Measurements from ENCODE around the gene HPF1.
A peak's percentile ranks its signal among the peaks of the same experiment; 100 is the strongest.
"Not testable (repeated sequence)": the region's sequence is repeated elsewhere in the genome, so short reads cannot be mapped to it uniquely, and the experiment has no call there.

HPF1 gene

GRCh38 chr4:169765835-169766234 lies 8.1 kb upstream of the HPF1 start:
- Mint-ChIP-seq H3K4me1 (ENCODE audit: low read depth) (no peaks in the 10 kb centered on the region), H3K9me3 (no peaks in the 10 kb centered on the region), H3K36me3 (ENCODE audit: low read depth) (no peaks in the 10 kb centered on the region), H3K27ac (no peak overlapping the region), H3K4me3 (no peak overlapping the region), H3K27me3 (peaks cover 10% of the 10 kb centered on the region)

GRCh38 chr4:169761846-169762245 lies 4.1 kb upstream of the HPF1 start:
- Mint-ChIP-seq H3K36me3 (ENCODE audit: low read depth) (no peaks in the 10 kb centered on the region), H3K4me3 (no peak overlapping the region), H3K27ac (no peak overlapping the region), H3K27me3 (peaks cover 6% of the 10 kb centered on the region), H3K4me1 (ENCODE audit: low read depth) (peaks cover 4% of the 10 kb centered on the region), H3K9me3 (no peaks in the 10 kb centered on the region)

- peak overlapping the region; percentile 26 for H3K27ac Mint-ChIP-seq
- peaks cover 24% of the 10 kb centered on the region for H3K4me1 Mint-ChIP-seq (ENCODE audit: low read depth)
- H3K36me3 Mint-ChIP-seq (ENCODE audit: low read depth), result no peaks in the 10 kb centered on the region
- peaks cover 6% of the 10 kb centered on the region for H3K27me3 Mint-ChIP-seq
- H3K4me3 Mint-ChIP-seq, result peak overlapping the region; percentile 44
- H3K9me3 Mint-ChIP-seq, result no peaks in the 10 kb centered on the region
These were observed 738 bp upstream of the HPF1 start for GRCh38 chr4:169758401-169758962.

- peaks cover 6% of the 10 kb centered on the region for H3K36me3 Mint-ChIP-seq (ENCODE audit: low read depth)
- H3K27me3 Mint-ChIP-seq, result peaks cover 3% of the 10 kb centered on the region
- peak overlapping the region; percentile 91 for H3K4me3 Mint-ChIP-seq
- H3K4me1 Mint-ChIP-seq (ENCODE audit: low read depth), result peaks cover 24% of the 10 kb centered on the region
- peak overlapping the region; percentile 75 for H3K27ac Mint-ChIP-seq
- no peaks in the 10 kb centered on the region for H3K9me3 Mint-ChIP-seq
These were observed 671 bp downstream of the HPF1 start for GRCh38 chr4:169756971-169757574.

- peaks cover 61% of the 10 kb centered on the region for H3K36me3 Mint-ChIP-seq (ENCODE audit: low read depth)
- no peak overlapping the region for H3K27ac Mint-ChIP-seq
- H3K27me3 Mint-ChIP-seq, result no peaks in the 10 kb centered on the region
- H3K4me1 Mint-ChIP-seq (ENCODE audit: low read depth), result no peaks in the 10 kb centered on the region
- H3K4me3 Mint-ChIP-seq, result no peak overlapping the region
- no peaks in the 10 kb centered on the region for H3K9me3 Mint-ChIP-seq
These were observed 12.5 kb downstream of the HPF1 start for GRCh38 chr4:169745291-169745690.

- H3K9me3 Mint-ChIP-seq, result no peaks in the 10 kb centered on the region
- no peaks in the 10 kb centered on the region for H3K4me1 Mint-ChIP-seq (ENCODE audit: low read depth)
- no peak overlapping the region for H3K27ac Mint-ChIP-seq
- no peak overlapping the region for H3K4me3 Mint-ChIP-seq
- no peaks in the 10 kb centered on the region for H3K27me3 Mint-ChIP-seq
- H3K36me3 Mint-ChIP-seq (ENCODE audit: low read depth), result peaks cover 60% of the 10 kb centered on the region
These were observed 13.1 kb downstream of the HPF1 start for GRCh38 chr4:169744601-169745000.

GRCh38 chr4:169741569-169741968 lies 16.2 kb downstream of the HPF1 start:
- no peak overlapping the region for H3K4me3 Mint-ChIP-seq
- no peak overlapping the region for H3K27ac Mint-ChIP-seq
- no peaks in the 10 kb centered on the region for H3K4me1 Mint-ChIP-seq (ENCODE audit: low read depth)
- H3K9me3 Mint-ChIP-seq, result no peaks in the 10 kb centered on the region
- peaks cover 67% of the 10 kb centered on the region for H3K36me3 Mint-ChIP-seq (ENCODE audit: low read depth)
- no peaks in the 10 kb centered on the region for H3K27me3 Mint-ChIP-seq

- not testable (repeated sequence) for H3K27ac Mint-ChIP-seq; H3K4me1 Mint-ChIP-seq (ENCODE audit: low read depth); H3K9me3 Mint-ChIP-seq; H3K27me3 Mint-ChIP-seq; H3K4me3 Mint-ChIP-seq
- H3K36me3 Mint-ChIP-seq (ENCODE audit: low read depth), result peaks cover 61% of the 10 kb centered on the region
These were observed 19.1 kb downstream of the HPF1 start for GRCh38 chr4:169738604-169739003.

GRCh38 chr4:169730564-169730963 lies 27.2 kb downstream of the HPF1 start:
- Mint-ChIP-seq H3K4me3 (no peak overlapping the region), H3K9me3 (no peaks in the 10 kb centered on the region), H3K27ac (no peak overlapping the region), H3K4me1 (ENCODE audit: low read depth) (no peaks in the 10 kb centered on the region), H3K27me3 (no peaks in the 10 kb centered on the region), H3K36me3 (ENCODE audit: low read depth) (peaks cover 25% of the 10 kb centered on the region)

GRCh38 chr4:169727616-169728015 lies 30.1 kb downstream of the HPF1 start:
- H3K27ac Mint-ChIP-seq, result no peak overlapping the region
- H3K9me3 Mint-ChIP-seq, result no peaks in the 10 kb centered on the region
- peaks cover 18% of the 10 kb centered on the region for H3K36me3 Mint-ChIP-seq (ENCODE audit: low read depth)
- H3K4me1 Mint-ChIP-seq (ENCODE audit: low read depth), result no peaks in the 10 kb centered on the region
- no peaks in the 10 kb centered on the region for H3K27me3 Mint-ChIP-seq
- no peak overlapping the region for H3K4me3 Mint-ChIP-seq

GRCh38 chr4:169724260-169724659 lies 33.5 kb downstream of the HPF1 start:
- H3K4me1 Mint-ChIP-seq (ENCODE audit: low read depth), result no peaks in the 10 kb centered on the region
- H3K36me3 Mint-ChIP-seq (ENCODE audit: low read depth), result peaks cover 17% of the 10 kb centered on the region
- H3K9me3 Mint-ChIP-seq, result no peaks in the 10 kb centered on the region
- H3K4me3 Mint-ChIP-seq, result no peak overlapping the region
- H3K27ac Mint-ChIP-seq, result no peak overlapping the region
- no peaks in the 10 kb centered on the region for H3K27me3 Mint-ChIP-seq

GRCh38 chr4:169723207-169723965 lies 34.4 kb downstream of the HPF1 start:
- Mint-ChIP-seq H3K9me3 (no peaks in the 10 kb centered on the region), H3K27ac (no peak overlapping the region), H3K4me3 (no peak overlapping the region), H3K36me3 (ENCODE audit: low read depth) (peaks cover 17% of the 10 kb centered on the region), H3K4me1 (ENCODE audit: low read depth) (no peaks in the 10 kb centered on the region), H3K27me3 (no peaks in the 10 kb centered on the region)

GRCh38 chr4:169720529-169720928 lies 37.2 kb downstream of the HPF1 start:
- Mint-ChIP-seq H3K4me3 (no peak overlapping the region), H3K27ac (no peak overlapping the region), H3K4me1 (ENCODE audit: low read depth) (no peaks in the 10 kb centered on the region), H3K27me3 (no peaks in the 10 kb centered on the region), H3K36me3 (ENCODE audit: low read depth) (peaks cover 26% of the 10 kb centered on the region), H3K9me3 (no peaks in the 10 kb centered on the region)

GRCh38 chr4:169716677-169717076 lies 41.1 kb downstream of the HPF1 start:
- H3K4me3 Mint-ChIP-seq, result no peak overlapping the region
- H3K27ac Mint-ChIP-seq, result no peak overlapping the region
- H3K4me1 Mint-ChIP-seq (ENCODE audit: low read depth), result no peaks in the 10 kb centered on the region
- H3K27me3 Mint-ChIP-seq, result no peaks in the 10 kb centered on the region
- no peaks in the 10 kb centered on the region for H3K9me3 Mint-ChIP-seq
- peaks cover 40% of the 10 kb centered on the region for H3K36me3 Mint-ChIP-seq (ENCODE audit: low read depth)

- peaks cover 39% of the 10 kb centered on the region for H3K36me3 Mint-ChIP-seq (ENCODE audit: low read depth)
- H3K4me1 Mint-ChIP-seq (ENCODE audit: low read depth), result no peaks in the 10 kb centered on the region
- no peak overlapping the region for H3K4me3 Mint-ChIP-seq
- no peak overlapping the region for H3K27ac Mint-ChIP-seq
- no peaks in the 10 kb centered on the region for H3K27me3 Mint-ChIP-seq
- H3K9me3 Mint-ChIP-seq, result no peaks in the 10 kb centered on the region
These were observed 41.9 kb downstream of the HPF1 start for GRCh38 chr4:169715826-169716225.
